Measurements from ENCODE around the gene HOMER3. TPM values are rescaled to one million over a fixed set of nuclear protein-coding genes. Genes with fewer than 3 reads are reported as not detected.
A peak's percentile ranks its signal among the peaks of the same experiment; 100 is the strongest.

HOMER3 gene
- total and polyA plus RNA-seq, 9 of the 15 experiments (the other 6 are each of a cell fraction or from before 2014, with no cell fraction given): 1.3 to 5.1 (median 3.7) TPM; not detected in 2

DNA sequence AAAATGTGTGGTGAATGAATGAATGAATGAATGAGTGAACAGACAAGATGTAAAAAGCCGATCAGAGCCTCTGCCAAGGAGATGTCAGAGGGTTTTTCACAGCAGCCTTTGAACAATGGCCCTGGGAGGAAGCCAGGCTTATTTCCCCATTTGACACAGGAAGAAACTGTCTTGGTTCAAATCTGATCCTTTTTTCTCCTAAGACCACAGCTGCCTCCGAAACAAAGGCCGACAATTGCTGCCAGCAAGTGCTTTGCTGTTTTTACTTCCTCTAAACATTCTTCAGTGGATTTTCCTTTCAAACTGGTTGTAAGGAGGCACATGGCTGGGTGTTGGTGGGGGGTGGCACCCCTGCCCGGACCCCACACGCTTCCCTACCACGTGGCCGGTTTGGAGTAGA lies 44.2 kb upstream of the HOMER3 start:
- intact Hi-C loops (cut with micrococcal nuclease) (loop anchor here (5.0 kb wide), 2 partner anchors 43 to 213 kb away; partner anchors contain the start of gene HOMER3), in situ Hi-C loops (cut with MboI) (no loop called here)
- Histone ChIP-seq H3K9me1 (ENCODE audit: control insufficient read depth, insufficient read depth, low read length) (no peaks in the 10 kb centered on the region), H3K27me3 (ENCODE audit: control insufficient read depth in 2 of 2, insufficient read depth in 2 of 2, low read length in 2 of 2) (peaks cover 11 to 29% of the 10 kb centered on the region in 2 experiments; a peak in 3 of 5 replicates), H3K4me3 (no peak overlapping the region), H2AFZ (ENCODE audit: low read depth, low read length) (no peak overlapping the region), H3K36me3 (ENCODE audit: control insufficient read depth, insufficient read depth, low read length) (no peaks in the 10 kb centered on the region), H3K27ac (ENCODE audit: extremely low read depth, low read depth, low read length) (no peak overlapping the region), H3K9ac (ENCODE audit: insufficient read depth in 1 of 2, low read depth in 2 of 2, low read length in 2 of 2) (no peak overlapping the region), H3K4me2 (ENCODE audit: insufficient read depth, low read length) (no peak overlapping the region), H3K4me1 (replicated peaks in 1 of 2; ENCODE audit: control insufficient read depth in 2 of 2, insufficient read depth in 2 of 2, low read length in 2 of 2) (peaks cover 0 to 4% of the 10 kb centered on the region in 2 experiments; a peak in 1 of 5 replicates), H3K79me2 (ENCODE audit: control insufficient read depth, insufficient read depth, low read length) (no peaks in the 10 kb centered on the region), H3K9me3 (replicated peaks; ENCODE audit: control insufficient read depth, insufficient read depth, low read depth, low read length) (no peaks in the 10 kb centered on the region), H4K20me1 (replicated peaks; ENCODE audit: control insufficient read depth, insufficient read depth, low read length) (peaks cover 7% of the 10 kb centered on the region; the same call in 1 of the 2 replicates)
- POLR2A ChIA-PET: interaction anchor here (1.1 kb wide), 1 partner anchor 21 kb away, joined by 3 read pairs; no protein-coding TSS in a partner anchor
- no peak for FAIRE-seq
- no TSS peak for BruUV-seq (replicated peaks)
- ATAC-seq: no peak
- TF ChIP-seq ZNF24 (IDR thresholded peaks at IDR 0.05) (peak; percentile 87), EP300 (IDR thresholded peaks at IDR 0.05; ENCODE audit: low read length) (no peak)
- CTCF ChIA-PET (ENCODE audit: low intra/inter-chr PET ratio): interaction anchor here (2.1 kb wide), 1 partner anchor 89 kb away, joined by 11 read pairs; the partner anchor contains the start of gene CERS1
- WGBS (ENCODE audit: insufficient coverage, low coverage, missing lambda C conversion rate): 34% methylated on average over 7 of the region's 7 CpGs
- no peak for DNase-seq (ENCODE audit: extremely low read depth in 1 of 4, low spot score in 3 of 4)

DNA sequence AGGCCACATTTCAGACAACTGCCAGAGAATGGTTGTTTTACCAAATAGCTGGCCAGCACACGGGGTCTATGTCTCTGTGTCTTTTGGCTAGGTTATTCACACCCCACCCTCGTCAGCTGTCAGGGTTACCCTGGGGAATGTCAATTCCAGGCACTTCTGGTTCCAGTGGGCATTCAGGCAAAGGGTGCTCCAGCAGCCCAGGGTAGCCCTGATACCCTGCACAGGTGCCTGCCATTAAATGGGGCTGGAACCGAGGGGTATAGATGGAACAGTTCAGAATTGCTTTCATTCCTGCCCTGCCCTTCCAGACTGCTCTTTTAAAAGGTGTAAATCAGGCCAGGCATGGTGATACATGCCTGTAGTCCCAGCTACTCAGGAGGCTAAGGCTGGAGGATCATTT lies 43.2 kb upstream of the HOMER3 start:
- no peak for DNase-seq (ENCODE audit: extremely low read depth in 1 of 4, low spot score in 3 of 4)
- Histone ChIP-seq H3K4me2 (ENCODE audit: insufficient read depth, low read length) (no peak overlapping the region), H3K27ac (ENCODE audit: extremely low read depth, low read depth, low read length) (no peak overlapping the region), H3K4me1 (replicated peaks in 1 of 2; ENCODE audit: control insufficient read depth in 2 of 2, insufficient read depth in 2 of 2, low read length in 2 of 2) (no peaks in the 10 kb centered on the region; a peak in 1 of 5 replicates), H3K4me3 (no peak overlapping the region), H2AFZ (ENCODE audit: low read depth, low read length) (no peak overlapping the region), H3K27me3 (ENCODE audit: control insufficient read depth in 2 of 2, insufficient read depth in 2 of 2, low read length in 2 of 2) (peaks cover 11 to 29% of the 10 kb centered on the region in 2 experiments; a peak in 3 of 5 replicates), H4K20me1 (replicated peaks; ENCODE audit: control insufficient read depth, insufficient read depth, low read length) (peaks cover 7% of the 10 kb centered on the region; the same call in 1 of the 2 replicates), H3K9me3 (replicated peaks; ENCODE audit: control insufficient read depth, insufficient read depth, low read depth, low read length) (no peaks in the 10 kb centered on the region), H3K9ac (ENCODE audit: insufficient read depth in 1 of 2, low read depth in 2 of 2, low read length in 2 of 2) (no peak overlapping the region), H3K9me1 (ENCODE audit: control insufficient read depth, insufficient read depth, low read length) (no peaks in the 10 kb centered on the region), H3K36me3 (ENCODE audit: control insufficient read depth, insufficient read depth, low read length) (no peaks in the 10 kb centered on the region), H3K79me2 (ENCODE audit: control insufficient read depth, insufficient read depth, low read length) (no peaks in the 10 kb centered on the region)
- in situ Hi-C loops (cut with MboI) (no loop called here), intact Hi-C loops (cut with micrococcal nuclease) (no loop called here)
- CTCF ChIA-PET (ENCODE audit: low intra/inter-chr PET ratio): no interaction called here
- no peak for ATAC-seq
- FAIRE-seq: no peak
- POLR2A ChIA-PET: interaction anchor here (0.6 kb wide), 1 partner anchor 36 kb away, joined by 3 read pairs; no protein-coding TSS in a partner anchor
- BruUV-seq (replicated peaks): no TSS peak
- 3% methylated on average over 3 of the region's 3 CpGs for WGBS (ENCODE audit: insufficient coverage, low coverage, missing lambda C conversion rate)
- TF ChIP-seq CHD1 (IDR thresholded peaks at IDR 0.05; ENCODE audit: low read length) (no peak), TSC22D4 (tag; IDR thresholded peaks at IDR 0.05) (no peak), RAD51 (IDR thresholded peaks at IDR 0.05; ENCODE audit: borderline replicate concordance, low read depth) (no peak), NR2F6 (CRISPR knock-in tag; IDR thresholded peaks at IDR 0.05) (no peak), EWSR1 (IDR thresholded peaks at IDR 0.05; ENCODE audit: borderline replicate concordance, low read depth, partially characterized antibody) (no peak), HDAC3 (IDR thresholded peaks at IDR 0.05; ENCODE audit: borderline replicate concordance, partially characterized antibody) (no peak), NEUROD1 (IDR thresholded peaks at IDR 0.05; ENCODE audit: borderline replicate concordance, low read depth, low read length, partially characterized antibody) (no peak), ZNF785 (CRISPR knock-in tag; IDR thresholded peaks at IDR 0.05) (no peak), ZNF316 (IDR thresholded peaks at IDR 0.05) (no peak), MXI1 (IDR thresholded peaks at IDR 0.05; ENCODE audit: low read depth, low read length) (no peak), THRAP3 (IDR thresholded peaks at IDR 0.05; ENCODE audit: borderline replicate concordance) (no peak), RBM15 (IDR thresholded peaks at IDR 0.05; ENCODE audit: insufficient read depth, low read length) (no peak), JUN (IDR thresholded peaks at IDR 0.05; ENCODE audit: borderline replicate concordance, low read depth, low read length) (no peak), JUN (CRISPR knock-in tag; IDR thresholded peaks at IDR 0.05; ENCODE audit: borderline replicate concordance) (no peak)
- TF ChIP-seq, protein P1, sequence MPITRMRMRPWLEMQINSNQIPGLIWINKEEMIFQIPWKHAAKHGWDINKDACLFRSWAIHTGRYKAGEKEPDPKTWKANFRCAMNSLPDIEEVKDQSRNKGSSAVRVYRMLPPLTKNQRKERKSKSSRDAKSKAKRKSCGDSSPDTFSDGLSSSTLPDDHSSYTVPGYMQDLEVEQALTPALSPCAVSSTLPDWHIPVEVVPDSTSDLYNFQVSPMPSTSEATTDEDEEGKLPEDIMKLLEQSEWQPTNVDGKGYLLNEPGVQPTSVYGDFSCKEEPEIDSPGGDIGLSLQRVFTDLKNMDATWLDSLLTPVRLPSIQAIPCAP (CRISPR knock-in tag; IDR thresholded peaks at IDR 0.05; ENCODE audit: borderline replicate concordance): no peak
